GM21723 (cell line): ENCODE results near the gene LMO7.
"Not testable (repeated sequence)": the region's sequence is repeated elsewhere in the genome, so short reads cannot be mapped to it uniquely, and the experiment has no call there.

Source experiments
- ATAC-seq: cut with Tn5 transposase; IDR thresholded peaks from one replicate; pipeline ENCODE4 v1.9.1; 2021; ENCODE audit warnings: mild to moderate bottlenecking, moderate library complexity; ENCODE audit not compliant: unreplicated experiment

The LMO7 gene

DNA sequence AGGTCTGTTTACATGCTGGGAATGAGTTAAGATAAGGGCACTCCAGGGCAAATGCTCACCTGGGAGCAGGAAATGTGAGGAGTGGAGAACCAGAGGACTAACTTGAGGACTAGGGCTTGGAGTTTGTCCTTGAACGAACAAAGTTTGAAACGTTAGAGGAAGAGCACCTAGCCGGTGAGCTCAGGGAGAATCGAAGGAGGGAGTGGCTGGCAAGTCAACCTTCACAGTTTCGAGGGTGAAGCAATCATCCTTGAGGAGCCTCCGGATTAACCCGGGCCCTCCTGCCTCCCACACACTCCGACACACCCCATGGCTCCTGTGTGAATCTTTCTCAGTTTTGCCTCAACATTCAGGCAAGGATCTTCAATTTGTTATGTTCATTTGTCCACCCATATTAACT lies 58.6 kb downstream of the LMO7 start:
- ATAC-seq = no peak

DNA sequence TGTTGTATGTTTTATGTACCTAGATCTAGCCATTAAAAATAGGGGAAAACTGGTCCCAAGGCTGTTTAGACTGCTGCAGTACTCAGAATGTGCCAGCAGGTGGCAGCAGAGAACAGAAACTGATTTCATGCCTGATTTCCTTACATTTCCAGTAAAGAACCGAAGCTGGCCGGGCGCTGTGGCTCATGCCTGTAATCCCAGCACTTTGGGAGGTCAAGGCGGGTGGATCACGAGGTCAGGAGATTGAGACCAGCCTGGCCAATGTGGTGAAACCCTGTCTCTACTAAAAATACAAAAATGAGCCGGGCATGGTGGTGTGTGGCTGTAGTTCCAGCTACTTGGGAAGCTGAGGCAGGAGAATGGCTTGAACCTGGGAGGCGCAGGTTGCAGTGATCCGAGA lies 59.8 kb downstream of the LMO7 start:
- peak; percentile 75 for ATAC-seq

DNA sequence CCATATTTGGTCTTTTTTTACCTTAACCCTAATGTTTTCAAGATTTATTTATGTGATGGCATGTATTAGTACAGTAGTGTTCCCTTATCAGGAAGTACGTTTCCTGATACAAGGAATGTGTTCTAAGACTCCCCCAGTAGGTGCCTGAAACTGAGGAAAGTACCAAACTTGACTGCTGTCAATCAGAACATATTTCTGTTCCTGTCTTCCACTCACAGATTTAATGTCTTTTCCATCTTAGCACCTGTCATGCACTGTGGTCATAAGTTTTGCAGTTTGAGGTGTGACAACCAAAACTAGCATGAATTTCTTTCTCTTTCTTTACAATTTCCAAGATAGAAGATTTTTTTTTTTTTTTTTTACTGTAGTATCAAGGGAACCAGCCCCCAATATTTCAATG lies 62.9 kb downstream of the LMO7 start:
- no peak for ATAC-seq

DNA sequence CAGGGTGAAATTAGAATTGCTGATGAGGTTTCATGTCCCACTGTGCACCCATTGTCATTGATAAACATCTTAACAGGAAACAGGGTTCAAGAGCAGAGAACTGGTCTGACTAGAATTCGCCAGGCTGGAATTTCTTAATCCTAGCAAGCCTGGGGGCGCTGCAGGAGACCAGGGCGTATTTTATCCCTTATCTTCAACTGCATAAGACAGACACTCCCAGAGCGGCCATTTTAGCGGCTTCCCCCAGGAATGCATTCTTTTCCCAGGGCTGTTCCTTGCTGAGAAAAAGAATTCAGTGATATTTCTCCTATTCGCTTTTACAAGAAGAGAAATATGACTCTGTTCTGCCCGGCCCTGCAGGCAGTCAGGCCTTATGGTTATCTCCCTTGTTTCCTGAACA lies 63.6 kb downstream of the LMO7 start:
- ATAC-seq = not testable (repeated sequence)

DNA sequence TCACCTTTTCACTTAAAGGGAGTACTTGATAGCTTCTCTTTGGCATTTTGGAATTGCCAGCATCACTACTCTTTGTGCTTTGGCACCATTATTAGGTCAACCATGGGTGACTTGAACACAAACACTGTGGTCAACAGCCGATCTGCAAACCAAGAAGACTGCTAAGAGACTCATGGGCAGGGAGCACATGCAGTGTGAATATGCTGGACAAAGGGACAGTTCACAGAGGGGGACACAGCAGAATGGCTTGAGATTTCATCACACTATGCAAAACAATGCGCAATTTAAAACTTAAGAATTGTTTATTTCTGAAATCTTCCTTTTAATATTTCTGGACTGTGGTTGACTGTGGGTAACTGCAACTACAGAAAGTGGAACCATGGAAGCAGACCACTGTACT lies 64.4 kb downstream of the LMO7 start:
- no peak for ATAC-seq

DNA sequence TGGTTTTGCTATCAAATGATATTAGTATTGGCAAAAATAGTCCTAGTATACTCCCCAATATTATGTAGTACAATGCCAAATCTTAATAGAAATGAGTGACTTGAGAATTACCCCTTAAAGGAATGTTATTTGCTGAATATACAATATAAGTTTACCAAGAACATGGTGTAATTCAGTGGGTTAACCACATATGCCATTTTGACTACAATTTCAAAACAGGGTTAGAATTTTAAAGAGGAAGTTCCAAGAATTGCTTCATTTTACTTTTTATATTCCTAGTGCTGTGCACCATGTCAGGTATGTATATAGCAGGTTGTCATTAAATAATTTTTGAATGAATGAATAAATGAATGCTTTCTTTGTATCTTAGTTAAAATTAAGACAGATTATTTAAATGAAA lies 66.3 kb downstream of the LMO7 start:
- ATAC-seq = no peak

DNA sequence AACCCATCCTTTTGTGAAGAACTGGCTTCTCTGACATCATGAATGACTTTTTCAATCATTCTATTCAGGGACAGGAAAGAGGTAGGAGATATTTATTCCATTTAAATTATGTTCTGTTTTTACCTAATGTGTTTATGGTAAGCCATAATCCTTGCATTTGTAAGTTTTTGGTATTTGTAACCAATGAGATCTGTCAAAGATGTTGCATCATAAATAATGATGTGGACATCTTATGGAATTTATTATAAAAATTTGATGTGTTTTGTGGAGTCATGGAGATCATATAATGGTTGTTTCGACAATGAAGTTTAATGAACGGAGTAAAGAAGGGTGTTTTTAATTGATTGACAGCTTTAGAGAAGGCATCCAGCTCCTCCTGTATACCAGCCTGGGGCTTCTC lies 67.6 kb downstream of the LMO7 start:
- no peak for ATAC-seq

DNA sequence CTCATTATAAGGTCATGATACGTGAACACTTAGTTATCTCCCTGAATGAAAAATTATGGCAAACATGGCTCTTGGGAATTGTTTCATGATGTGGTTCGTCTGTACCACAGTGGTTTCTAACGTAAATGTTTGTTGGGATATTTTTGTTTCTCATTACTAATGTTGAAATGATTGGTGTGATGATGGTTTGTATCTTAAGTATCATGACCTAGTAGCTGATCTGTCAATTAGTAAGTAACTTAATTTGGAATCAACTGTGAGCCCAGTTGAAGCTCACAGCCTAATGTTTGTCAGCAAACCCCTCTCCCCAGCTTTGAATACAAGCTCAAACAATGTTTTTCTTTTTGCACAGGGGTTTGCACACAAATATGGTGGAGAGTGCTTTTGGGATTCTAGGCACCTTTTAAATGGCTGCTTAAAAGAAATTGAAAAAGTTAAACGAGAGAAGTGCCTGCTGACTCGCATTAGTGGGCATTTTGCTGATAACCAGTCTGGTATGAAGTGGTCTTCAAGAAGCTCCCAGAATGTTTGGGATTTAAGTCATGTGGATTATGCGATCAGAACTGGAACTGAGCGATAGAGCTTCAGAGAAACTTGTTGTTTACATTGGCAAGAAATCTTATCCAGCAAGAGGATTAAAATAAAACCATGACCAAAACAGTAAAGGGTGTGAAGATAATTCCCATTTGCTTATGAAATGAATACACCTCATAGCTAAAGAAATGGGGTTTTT lies 68.2 kb downstream of the LMO7 start:
- ATAC-seq = no peak

DNA sequence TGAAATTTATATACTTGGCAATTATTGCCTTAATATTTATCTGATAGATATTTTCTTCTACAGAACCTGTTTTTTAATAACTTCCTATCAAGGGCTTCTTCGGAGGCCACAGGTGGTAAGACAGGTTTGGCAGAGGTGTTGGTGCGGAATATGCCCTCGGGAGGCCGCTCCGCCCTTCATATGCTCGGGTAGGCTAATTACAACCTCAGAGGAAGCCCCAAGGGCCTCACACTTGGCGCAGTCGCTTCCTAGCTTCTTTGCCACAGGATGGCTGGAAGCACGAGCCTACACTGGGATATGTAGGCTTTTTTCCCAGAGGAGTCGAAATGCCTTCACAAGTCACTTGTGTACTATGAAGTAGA lies 68.8 kb downstream of the LMO7 start:
- no peak for ATAC-seq

DNA sequence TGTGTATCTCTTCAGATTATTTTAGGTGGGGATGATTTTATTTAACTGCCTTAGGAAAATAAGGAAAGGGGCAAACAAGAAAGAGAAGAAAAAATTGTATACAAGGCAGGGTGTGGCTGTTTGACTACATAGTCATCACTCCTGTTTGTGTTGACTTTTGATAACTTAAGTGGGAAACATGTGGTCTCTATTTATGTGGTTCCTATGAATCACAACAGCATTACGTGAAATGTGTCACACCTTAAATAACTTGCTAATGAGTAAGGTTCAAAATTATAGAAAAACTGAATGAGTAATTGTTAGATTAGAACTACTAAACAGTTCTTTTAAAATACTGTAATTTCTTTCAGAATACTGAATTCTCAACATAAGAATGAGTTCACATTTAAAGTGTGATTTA lies 69.3 kb downstream of the LMO7 start:
- ATAC-seq = no peak

DNA sequence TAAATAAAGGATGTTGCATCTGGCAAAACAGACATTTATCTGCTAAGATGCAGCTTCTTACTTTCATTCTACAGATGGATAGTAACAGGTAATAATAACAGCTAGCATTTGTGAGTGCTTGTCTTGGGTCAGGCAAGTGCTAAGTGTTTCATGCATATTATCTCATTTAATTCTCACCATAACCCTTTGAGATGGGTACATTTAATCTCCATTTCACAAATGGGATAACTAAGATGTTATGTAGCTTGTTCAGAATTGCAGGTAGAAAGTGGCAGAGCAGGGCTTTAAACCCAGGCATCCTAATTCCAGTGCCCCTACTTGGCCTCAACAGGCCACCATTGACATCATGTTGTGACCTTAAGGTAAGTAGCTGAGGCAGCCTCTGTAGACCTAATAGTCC lies 69.8 kb downstream of the LMO7 start:
- ATAC-seq = no peak

DNA sequence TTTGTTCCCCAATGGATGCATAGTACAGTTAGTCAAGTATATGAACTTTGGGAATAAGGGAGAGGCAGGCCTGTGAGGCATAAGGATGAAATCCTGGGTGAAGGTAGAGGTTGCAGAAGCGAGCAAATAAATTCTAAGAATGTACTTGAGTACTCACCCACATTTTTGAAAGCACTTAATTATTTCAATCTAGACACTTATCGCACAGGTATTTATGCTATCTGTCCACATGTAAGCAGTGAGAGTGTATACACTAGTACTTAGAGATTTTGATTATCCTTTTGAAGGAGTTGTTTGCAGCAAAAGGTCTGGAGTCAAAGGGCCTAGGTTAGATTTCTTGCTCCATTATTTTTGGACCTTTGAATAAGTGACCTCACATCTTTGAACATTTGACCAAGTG lies 77.7 kb downstream of the LMO7 start:
- ATAC-seq = no peak

DNA sequence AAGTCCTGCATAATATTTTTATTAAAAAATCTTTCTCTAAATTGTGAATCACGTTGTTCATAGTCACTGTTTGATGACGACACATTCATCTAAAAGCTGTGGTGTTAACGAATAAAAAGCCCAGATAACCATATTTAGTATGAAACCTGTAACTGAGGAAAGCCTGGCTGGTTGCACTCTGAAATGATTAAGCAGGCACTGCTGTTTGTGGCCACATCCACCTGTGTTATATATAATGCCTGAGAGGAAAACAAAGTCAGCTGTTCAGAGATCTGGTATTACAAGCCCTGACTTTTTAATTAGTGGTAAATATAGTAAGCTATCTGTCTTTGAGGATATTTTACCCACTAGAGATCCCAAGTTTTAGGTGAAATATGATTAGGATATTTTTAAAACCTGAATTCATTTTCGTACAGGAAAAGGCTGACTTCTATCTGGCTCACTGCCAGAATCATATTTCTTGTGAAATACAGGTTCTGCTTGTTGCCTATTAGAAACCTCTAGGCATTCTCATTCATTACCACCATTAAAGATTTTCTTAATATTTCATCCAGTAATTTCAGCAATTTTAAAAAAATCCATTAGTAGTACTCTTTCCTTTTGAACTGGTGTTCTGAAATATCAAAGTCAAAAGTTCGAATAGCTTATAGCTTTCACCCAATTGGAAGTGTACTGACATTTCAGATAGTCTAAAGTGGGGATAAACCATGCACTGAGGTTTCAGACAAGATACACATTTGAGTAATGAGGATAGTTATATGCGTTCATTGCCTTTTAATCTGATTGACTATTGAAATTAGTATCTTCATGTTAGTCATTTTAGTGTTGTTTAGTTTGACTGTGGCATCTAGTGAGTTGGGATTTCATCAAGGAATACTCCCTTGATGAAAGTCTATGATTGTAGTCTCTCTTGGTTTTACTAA lies 79.7 kb downstream of the LMO7 start:
- peak; percentile 95 for ATAC-seq

DNA sequence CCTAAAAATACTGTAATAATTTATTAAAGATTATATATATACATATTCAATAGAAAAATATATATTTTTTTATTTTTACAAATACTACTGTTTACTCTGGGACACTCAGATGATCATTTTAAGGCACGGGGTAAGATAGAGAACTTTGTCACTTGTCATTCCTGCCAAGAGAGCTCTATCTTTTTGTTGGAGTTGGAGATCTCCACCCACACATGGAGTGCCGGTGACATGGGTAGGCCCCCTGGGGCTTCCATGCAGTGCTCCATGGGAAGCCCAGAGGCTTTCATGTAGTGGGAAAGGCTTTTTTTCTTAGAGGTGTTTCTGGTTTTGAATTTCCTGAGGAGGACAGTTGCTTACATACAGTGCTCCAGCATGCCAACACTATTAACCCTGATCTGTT lies 81.4 kb downstream of the LMO7 start:
- ATAC-seq = no peak

DNA sequence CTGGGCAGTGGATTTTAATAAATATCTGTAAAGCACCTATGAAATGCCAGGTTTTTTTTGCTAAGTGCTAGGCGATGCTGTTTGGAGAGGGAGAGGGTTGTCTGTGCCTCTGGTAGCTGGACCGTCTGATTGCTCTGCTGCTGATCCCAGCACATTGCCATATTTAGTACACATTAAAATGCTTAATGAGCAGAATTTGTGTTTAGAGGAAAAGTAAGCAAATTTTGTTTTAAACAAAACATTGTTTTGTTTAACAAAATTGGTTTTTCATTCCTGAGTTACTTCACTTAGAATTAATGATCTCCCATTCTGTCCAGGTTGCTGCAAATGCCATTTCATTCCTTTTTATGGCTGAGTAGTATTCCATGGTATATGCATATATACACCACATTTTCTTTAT lies 85.2 kb downstream of the LMO7 start:
- ATAC-seq = no peak

DNA sequence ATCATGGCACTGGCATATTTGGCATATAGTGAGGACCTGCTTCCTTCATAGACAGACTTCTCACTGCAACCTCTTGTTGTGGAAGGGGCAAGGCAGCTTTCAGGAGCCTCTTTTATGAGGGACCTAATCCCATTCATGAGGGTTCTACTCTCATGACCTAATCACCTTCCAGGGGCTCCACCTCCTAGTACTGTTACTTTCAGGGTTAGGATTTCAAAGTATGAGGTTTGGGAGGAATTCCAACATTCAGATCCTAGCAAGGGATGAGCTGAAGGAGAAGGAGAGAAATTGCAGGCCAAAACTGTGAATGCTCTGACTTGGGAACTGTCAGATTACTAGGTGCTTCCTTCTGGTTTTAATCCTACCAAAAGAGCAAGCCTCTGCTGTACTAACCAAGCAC lies 87.8 kb downstream of the LMO7 start:
- no peak for ATAC-seq

DNA sequence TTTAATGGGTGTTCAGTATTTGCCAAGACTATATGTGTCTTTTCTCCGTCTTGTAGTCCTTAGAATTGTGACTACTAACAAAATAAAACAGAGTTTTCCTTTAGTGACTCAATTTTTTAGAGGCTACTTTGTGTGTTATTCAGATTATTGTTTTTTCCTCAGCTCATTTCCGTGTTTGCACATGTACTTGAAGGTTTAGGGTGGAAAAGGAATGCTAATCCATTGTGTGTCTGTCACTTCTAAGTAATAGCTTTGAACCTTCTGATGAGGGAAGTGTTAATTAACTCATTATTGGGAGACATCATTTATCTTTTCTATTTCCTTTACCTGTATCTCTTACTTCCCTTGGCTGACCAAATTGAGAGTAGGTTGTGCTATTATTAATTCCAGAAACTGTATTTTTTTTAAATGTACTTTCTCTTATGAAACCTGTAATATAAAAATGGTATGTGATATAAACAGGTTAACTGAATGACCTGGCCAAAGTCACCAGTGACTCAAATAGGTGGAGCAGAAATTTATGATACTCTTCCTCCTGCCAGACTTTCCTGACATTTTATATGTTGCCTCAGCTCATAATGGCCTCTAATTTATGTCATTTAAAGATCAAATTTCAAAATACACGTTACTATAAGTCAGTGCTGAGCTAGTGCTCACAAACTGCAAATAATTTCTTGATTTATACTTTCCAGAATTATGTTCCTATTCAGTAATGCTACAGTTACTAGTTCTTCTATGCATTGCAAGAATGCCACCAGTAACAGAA lies 88.8 kb downstream of the LMO7 start:
- no peak for ATAC-seq

DNA sequence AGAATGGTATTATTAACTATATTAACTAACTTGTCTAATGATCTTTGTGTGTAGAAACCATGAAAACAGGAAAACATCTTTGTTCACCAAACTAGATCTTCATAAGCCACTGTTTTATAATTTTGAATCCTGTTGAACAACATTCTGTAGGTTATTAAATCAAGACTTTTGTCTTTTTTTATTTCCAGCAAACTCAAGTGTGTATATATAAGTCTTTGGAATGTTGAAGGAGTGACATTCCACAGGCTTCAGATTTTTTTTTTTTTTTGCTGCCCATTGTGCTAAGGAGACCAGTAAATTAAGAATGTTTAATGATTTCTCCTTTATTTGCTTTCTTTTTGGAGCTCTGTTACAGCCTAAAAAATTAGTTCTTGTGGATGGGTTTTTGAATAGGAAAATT lies 89.6 kb downstream of the LMO7 start:
- ATAC-seq = no peak

DNA sequence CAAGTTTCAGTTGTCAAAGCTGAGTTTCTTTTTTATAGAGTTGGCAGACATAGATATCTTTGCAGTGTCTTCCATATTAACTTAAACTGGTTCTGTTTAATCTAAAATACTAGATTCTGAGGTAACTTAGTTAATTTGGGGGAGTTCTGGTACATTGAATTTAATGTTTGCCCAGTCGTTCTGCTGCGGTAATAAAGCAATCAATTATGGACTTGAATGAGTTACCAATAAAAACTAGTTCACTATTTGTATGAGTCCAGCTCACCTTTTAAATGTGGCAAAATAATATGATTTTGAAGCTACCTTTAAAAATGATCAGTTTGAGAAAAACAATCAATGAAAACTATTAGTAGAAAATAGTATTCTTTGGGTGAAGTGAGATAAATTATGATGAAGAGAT lies 90.2 kb downstream of the LMO7 start:
- ATAC-seq = no peak

DNA sequence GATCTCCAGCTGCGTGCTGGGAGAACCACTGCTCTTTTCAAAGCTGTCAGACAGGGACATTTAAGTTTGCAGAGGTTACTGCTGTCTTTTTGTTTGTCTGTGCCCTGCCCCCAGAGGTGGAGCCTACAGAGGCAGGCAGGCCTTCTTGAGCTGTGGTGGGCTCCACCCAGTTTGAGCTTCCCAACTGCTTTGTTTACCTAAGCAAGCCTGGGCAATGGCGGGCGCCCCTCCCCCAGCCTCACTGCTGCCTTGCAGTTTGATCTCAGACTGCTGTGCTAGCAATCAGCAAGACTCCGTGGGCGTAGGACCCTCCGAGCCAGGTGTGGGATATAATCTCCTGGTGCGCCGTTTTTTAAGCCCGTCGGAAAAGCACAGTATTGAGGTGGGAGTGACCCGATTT lies 97.0 kb downstream of the LMO7 start:
- not testable (repeated sequence) for ATAC-seq

DNA sequence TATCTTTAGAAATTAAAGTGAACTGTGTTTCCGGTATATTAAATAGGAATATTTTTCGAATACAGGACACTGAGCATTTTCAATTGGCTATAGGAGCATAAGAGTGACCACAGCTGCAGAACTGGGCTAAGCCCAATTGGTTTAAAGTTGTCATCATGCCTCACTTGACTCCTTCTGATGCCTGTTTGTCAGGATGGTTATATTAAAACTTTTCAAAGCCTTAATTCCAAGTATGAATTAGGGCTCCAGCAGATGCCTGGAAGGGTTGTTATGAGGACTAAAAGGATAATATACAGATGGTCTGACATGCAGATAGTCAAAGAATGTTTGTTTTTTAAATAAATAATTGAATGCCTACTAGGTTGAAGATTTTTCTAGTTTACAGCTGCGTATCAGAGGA lies 100.0 kb downstream of the LMO7 start:
- ATAC-seq = no peak

DNA sequence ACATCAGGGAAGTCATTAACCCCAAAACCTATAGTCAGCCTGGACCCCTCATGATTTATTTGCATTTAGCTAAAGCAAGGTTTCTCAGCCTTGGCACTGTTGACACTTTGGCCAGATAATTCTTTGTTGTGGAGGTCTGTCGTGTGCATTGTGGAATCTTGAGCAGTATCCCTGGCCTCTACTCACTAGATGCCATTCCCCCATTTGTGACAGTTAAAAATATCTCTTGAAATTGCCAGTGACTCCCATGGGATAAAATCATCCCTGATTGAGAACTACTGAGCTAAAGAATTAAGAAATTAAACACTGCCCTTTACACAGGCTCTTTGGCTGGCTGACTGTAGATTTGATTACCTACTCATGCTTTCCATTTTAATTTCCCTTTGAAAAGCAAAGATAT lies 102.7 kb downstream of the LMO7 start:
- ATAC-seq = peak; percentile 27
